Stimulated activated CD8-positive, alpha-beta memory T cell treated with anti-CD3 and anti-CD28 coated beads, Interleukin-12 subunit alpha, Interleukin-12 subunit beta, amount 100 ng/mL, for 24 hours (primary cell): ENCODE measurements around the gene ARX.

ENCODE experiments used
- DNase-seq: peaks from one replicate; pipeline ENCODE4 v3.0.0-alpha.2; 2020; ENCODE audit errors: extremely low read depth

The ARX gene

DNA sequence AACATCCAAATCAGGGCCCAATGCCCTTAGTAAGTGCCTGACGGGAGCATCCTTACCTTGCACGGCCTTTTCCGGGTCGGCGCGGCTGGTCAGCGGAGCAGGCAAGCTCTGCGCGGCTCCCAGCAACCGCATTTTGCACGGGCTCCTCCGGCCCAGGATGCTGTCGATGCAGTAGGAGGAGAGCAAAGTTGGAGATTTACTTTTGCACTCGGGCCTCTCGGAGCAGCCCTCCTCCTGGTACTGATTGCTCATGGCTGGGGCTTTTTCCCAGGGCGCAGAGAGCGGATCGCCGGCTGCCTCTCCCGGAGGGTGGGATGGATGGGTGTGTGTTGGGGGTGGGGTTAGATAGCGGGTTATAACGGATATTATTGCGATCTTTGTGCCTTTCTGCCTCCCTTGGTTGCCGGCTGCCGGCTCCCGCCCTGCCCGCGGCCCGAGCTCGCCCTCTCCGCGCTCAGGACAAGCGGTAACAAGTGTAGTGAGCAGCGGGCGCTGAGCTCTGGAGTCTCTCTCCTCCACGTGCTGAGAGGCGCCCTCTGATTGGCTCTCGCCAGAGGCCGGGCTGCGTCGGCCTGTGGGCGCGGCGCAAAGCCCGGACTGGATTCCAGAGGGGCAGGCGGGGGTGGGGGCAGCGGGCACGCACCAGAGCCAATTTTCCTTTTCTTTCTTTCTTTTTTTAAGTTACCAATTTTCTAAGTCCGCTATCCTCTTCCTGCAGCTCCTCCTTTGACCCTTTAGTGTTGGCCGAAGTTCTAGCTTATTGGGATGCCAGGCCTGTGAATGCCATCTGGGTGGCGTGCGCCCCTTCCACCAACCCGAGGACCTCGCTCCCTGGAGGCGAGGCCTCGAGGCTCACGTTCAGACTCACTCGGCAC lies at the start of gene ARX:
ARX (minus strand) TSS at position 480 of the 875 bp plus-strand sequence; CDS start at position 252, 228 bp downstream.
- no peak for DNase-seq

DNA sequence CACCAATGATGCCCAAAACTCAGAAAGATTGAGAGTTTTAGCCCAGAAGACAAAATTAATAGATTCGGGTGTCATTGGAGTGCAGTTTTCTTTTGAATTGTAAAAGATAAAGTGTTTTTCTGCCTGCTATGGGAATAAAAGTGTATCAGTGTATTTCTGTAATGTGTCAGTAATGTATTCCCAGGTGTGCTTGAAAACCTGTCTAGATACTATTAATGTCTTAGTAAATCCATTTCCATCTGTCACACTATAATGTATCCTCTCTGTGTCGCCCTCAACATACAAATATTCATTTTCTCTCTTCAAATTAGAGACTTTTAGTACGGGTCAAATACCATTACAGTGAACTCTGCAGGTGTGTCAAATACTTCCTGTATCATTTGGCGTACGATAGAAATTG lies 43.5 kb upstream of the ARX start:
- DNase-seq, result no peak

DNA sequence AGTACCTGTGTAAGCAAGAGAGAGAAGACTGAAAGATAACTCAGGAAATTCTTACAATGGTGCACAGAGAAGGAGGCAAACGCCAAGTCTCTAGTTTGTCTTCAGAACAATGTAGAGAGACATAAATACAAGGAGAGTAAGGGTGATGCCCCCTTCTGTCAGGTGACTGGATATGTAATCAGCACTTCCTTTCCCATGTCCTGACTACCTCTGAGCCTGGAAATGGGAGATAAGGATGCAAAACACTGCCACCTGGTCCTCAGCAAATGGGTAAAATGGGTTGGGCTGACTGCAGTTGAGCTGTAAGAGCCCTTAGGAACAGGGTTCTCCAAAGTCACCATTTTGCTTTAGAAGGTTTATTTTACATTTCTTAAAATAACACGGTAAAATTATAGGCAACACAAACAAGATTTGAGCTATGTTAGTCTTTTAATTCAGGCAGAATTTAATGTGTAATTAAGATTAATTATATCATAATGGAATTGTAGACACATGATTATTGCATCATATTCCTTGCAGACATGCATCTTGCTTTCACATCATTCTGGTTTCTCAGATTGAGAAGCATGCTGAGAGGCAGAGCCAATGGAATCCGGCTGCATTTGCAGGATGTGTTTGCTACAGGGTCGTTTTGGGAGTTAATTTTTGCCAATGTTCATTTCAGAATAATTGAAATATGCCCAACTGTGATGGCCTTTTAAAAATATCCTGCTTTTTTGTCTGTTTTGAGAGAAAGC lies 37.2 kb upstream of the ARX start:
- no peak for DNase-seq

DNA sequence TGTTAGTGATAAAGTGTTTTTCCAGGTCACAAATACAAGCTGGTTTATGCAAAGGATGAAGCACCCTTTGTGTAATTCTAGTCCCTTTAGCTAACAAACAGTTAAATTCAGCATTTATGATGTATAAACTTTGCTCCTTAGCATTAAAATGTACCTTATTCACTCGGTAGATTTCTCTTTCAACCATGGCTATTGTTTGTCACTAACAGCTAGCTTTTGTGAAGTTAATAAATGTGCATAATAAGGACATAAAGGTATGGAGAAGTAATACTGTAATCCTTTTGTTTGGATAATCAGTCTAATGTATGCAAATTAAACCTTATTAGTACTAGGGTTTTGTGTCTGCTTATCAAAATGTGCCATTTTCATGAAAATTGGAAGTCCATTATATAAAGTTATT lies 34.2 kb upstream of the ARX start:
- DNase-seq, result no peak

DNA sequence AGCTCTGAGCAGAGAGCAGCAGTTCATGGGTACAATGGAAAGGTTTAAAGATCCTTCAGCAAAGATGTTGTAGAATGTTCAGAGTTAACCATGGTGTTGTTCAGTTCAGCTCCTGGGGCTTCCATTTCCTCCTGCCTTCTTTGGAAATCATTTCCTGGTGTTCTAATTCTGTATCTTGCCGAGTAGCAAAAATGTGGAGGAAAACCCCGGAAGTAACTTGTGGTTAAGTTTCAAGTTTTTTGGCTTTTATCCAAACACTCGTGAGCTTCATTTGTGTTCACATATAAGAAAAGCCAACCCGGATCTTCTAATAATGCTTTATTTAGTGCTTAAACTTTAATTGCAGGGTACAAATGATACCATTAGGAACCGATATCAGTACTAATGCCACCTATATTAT lies 33.6 kb upstream of the ARX start:
- no peak for DNase-seq

DNA sequence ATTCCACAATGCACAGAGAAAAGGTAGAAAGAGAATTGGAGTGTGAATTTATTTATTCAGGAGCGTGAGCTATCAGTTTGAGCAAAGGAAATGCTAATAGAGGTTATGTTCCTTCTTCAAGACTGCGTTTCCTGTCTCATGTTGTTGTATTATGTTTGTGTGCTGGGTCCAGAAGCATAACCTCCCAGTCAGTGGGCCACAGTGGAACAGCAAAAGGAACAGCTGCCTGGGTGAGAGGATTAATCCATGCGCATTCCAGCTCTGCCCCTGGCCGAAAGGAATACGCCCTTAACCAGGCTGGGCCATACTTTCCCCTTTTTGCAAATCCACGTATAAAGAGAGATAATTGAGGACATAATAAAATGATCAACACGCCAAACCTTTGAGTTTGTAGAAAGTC lies 32.4 kb upstream of the ARX start:
- DNase-seq, result no peak

DNA sequence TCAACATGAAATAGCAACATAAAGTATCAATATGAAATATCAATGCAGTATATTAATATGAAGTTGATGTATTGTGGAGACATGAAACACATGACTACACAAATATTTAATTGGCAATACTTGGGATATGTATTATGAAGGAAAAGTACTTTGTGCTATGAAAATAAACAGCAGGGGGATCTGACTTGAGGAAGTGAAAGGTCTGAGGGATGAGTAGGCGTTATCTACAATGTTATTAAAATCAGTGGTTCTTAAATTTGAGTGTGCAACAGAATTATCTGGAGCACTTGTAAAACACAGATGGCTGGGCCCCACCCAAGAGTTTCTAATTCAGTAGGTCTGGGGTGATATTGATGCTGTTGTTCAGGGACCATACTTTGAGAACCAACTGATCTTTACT lies 27.4 kb upstream of the ARX start:
- no peak for DNase-seq

DNA sequence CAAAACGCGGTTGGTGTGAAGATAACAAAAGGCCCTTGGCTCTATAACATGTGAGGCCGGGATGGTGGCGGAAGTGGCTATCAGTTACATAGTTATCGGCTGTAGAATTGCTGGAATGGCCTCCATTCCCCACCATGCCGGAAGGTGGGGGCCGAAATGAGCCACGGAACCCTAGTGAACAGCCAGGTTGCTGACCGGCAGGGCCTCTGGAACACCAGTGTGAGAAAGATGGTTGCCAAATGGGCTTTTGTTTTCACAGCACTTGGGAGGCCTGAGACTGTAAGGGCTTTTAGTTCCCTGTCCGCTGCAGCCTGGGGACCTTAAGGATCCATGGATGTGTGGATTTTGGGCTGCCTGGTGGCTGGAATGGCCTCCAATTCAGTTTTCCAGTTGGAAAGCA lies 23.3 kb upstream of the ARX start:
- DNase-seq, result no peak

DNA sequence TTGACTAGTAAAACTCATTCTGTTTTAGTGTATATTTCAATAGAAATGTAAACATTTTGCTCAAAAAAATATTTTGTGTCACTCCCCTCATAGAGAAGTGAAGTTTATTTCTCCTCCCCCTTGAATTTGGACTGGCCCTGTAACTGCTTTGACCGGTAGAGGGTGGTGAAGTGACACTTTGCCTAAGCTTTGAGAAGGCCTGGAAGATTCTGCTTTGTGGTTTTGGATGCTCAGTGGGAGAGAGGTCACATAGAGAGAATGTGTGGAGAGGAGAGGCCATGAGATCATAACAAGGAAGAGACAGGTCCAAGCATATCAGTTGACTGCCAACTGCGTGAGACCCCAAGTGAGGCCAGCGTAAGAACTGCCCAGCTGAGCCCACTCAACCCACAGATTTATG lies 19.1 kb upstream of the ARX start:
- DNase-seq, result no peak

DNA sequence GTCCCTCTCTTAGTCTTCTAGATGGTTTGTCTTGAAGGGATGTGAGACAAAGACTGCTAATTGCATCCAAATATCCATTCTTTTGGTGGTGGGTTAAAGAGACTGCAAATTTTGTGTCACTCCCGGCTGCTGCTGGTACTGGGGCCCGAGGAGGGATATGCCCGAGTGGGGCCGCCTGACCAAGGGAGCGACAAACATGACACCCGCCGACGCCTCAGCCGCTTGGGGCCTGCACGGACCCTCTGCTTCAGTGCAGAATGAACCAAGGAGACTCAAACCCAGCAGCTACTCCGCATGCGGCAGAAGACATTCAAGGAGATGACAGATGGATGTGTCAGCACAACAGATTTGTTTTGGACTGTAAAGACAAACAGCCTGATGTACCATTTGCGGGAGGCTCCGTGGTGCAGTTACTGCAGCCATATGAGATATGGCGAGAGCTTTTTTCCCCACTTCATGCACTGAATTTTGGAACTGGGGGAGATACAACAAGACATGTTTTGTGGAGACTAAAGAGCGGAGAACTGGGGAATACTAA lies 13.6 kb upstream of the ARX start:
- no peak for DNase-seq

DNA sequence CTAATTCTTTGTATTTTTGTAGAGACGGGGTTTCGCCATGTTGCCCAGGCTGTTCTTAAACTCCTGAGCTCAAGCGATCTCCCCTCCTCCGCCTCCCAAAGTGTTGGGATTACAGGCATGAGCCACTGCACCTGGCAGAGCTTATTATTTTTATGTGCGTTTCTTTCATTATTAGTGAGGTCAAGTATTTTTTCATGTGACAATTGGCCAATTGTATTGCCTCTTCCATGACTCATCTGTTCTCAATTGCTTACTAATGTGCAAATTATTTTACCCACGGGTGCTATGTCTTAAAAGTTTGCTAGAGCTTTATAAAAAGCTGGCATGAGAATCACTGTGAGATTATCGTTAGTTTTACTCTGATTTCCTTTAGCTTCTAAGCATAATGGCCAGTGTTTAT lies 13.0 kb upstream of the ARX start:
- DNase-seq, result no peak

DNA sequence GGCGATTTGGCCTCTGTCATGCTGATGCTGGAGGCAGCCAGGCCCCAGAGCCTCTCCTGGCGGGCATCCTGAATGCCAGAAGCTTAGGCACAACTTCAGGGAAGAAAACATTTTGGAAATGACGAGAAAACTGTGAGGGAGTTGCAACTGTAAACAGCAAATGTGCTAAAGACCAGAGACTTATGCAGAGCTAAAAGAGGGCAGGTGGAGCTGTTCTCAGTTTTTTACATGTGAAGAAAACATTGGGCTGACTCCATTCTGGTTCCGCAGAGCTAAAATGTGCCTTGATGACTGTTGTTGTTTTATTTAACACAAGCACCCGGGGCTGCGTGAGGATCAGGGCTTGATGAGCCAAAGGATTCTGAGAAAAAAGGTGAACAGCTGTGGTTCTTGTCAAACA lies 10.8 kb upstream of the ARX start:
- no peak for DNase-seq

DNA sequence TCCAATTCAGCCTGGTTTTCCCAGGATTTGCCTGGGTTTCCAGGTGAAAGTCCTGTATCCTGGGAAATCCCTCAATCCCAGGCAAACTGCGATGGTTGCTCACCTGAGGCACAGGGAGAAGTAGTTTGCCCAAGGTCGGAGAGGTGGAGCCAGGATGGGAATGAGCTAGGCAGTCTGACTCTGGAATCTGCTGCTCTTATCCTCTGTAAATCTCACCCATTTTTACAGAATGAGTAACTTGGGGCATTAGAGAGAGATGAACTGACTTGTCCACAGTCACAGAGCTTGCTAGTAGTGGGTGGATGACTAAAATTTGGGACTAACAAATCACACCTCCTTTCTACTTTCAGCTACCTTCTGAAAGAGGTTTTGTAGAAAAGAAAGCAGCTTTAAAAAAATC lies 9.8 kb upstream of the ARX start:
- no peak for DNase-seq

DNA sequence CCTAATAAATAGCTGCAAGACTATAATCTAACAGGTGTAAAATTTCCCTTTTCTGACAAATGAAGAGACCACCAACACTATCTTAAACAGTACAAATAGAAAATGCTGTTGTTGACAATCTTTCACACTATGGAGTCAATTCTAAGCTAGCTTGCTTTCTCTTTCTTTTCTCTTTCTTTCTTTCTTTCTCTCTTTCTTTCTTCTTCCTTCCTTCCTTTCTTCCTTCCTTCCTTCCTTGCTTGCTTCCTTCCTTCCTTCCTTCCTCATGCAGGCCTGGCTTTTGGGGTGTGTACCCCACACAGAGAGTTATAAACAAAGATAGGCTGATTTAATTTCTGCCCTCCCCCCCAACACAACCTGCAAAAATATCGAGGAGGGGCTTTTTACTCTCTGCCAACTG lies 8.1 kb upstream of the ARX start:
- no peak for DNase-seq

DNA sequence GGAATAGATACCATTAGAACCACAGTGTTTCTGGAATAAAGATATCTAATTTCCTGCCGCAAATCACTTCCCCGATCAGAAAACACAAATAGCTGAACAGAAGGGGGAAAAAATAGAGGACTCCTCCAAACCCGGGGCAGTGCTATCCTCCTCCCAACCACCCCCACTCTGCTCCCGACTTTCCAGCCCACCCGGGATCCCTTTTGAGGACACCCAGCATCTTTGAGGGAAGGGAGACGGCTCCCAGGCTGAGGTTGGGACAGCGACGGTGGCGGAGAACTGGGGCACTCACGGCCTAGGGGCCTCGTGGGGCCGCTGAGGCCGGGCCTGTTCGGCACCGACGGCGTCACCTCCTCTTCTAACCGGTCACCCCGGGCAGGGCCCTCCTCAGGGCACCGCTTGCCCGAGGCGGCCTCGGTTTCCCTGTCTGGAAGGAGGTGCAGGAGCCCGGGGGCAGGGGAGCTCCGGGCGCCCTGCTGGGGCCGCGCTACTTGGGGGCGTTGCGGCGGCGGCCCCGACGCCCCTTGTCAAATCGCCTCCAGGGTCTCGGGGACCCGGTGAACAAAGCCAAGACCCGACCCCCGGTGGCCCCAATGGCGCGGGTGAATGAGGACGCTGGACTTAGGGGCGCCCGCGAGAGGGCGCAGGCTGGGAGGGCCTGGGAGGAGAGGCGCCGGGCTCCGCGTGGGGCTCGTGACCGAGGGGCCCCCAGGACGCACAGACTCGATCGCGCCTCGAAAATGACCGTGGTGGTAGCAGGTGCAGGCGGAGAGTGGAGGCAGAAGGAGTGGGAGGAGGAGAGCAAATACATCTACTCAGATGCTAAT lies 6.9 kb upstream of the ARX start:
- DNase-seq, result no peak

DNA sequence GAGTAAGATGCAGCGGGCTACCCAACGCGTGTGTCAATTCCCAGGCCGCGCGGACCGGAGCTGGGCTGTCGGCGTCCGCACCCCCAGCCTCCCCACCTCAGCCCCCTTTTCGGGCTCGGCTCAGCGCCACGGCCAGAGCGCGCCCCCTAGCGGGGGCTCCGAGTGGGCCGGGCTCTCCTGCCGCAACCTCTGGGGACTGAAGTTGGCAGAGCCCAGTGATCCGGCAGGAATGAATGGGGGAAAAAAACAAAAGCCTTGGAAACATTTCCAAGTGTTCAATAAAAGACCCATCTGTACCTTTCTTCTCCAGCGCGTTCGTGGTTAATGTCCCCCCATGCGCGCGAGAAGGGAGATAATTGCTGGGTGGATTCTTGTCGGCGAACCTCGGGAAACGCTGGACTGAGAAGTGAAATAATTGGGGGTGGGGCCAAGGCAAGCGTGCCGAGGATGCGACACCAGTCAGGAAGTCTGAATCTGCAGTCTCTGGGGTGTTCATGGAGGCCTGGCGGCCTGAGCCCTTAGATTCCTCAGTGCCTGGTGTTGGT lies 5.2 kb upstream of the ARX start:
- DNase-seq, result no peak

DNA sequence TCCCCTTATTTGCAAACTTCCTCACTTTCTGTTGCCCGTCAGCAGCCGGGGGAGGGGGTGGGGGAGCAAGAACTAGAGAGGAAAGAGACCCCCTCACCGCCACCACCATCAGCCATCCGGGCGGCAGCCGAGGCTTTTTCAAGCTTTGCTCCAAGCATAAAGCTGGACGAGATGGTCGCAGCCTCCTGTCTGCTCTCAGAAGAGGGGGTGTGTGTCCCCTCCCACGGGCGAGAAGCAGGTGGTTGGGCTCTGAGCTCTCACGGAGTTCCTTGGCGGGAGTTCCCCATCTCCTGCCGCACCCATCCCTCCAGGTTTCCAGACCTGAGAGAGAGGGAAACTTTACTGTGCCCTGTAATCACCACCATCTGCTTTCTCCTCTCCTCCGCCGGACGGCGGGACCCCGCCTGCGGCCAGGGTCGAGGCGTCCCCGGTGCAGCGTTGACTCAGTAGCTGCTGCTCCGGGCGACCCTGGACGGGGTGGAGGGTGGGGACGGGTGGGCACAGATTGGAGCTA lies 4.7 kb upstream of the ARX start:
- DNase-seq, result no peak

DNA sequence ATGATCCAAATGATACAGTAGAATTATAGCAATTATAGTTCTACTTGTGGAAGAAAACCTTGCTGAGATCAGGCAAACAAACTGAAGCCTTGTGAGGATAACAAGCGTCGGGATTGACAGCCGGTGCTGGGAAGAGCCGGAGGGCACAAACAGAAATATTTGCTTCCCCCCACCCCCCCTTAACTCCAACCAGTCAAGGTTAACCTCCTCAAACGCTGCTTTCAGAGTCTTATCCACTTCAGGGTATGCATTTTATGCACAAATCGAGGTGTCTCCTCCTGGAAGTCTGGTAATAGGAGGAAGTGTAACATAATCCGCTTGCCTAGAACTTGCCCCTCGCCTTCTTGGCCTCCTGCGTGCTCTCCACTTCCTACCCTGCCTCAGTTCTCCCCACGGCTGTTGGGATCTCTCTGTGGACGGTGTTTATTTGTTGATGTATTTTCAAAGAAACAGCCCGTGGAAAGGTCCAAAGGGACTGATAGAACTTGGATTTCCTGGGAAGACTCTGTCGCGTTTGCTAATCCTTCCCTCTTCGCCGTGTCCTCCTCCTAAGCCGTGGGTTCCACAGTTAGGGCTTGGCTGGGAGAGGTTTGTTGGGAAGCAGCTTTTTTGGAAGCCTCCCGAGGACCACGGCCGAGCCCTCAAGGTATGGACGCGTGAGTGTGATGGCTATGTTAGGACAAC lies 4.1 kb upstream of the ARX start:
- no peak for DNase-seq

DNA sequence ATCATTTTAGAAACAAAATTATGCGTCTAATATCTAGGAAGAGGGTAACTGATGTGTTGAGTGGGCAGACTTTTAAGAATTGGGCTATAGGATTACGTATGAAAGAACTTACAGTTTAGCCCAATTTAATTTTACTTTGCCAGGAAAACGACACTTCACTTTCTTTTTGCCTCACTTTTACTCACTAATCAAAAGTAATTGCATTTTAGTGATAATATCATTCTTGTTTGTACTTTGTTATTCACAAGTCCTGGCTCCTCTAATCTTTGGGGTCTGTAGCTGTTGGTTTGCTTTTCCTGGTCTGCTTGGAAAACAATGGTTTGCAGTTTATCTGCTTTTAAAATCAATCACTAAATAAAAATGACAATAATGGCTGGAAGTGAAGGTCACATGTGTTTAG lies 2.9 kb upstream of the ARX start:
- DNase-seq, result no peak

DNA sequence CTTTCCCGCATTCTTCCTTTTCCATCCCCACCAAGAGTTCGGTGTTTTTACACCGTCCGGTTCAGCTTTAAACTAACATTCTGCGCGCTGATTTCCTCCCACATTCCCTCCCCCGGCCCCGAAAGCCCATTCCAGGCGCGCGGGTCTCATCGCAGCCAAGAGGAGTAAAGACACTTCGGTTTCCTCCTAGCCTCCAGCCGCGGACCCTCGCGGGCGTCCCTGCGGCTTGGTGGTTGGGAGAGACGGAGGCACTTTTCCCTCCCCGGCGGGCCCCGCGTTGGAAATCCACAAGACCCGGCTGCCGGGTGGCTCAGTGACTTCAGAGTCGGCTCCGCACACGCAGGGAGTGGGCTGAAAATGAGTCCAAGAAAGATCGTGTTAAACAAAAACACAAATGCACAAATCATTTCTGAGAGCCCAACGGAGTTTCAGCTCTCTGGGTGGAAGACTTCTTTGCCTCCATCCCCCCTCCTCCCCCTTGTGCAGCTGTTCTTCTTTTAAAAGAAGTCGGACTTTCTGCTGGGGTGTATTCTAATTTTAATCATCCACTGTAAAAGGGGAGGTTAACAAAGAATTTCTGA lies 2.0 kb upstream of the ARX start:
- no peak for DNase-seq
